ENCODE results near the gene PIM1.

DNA sequence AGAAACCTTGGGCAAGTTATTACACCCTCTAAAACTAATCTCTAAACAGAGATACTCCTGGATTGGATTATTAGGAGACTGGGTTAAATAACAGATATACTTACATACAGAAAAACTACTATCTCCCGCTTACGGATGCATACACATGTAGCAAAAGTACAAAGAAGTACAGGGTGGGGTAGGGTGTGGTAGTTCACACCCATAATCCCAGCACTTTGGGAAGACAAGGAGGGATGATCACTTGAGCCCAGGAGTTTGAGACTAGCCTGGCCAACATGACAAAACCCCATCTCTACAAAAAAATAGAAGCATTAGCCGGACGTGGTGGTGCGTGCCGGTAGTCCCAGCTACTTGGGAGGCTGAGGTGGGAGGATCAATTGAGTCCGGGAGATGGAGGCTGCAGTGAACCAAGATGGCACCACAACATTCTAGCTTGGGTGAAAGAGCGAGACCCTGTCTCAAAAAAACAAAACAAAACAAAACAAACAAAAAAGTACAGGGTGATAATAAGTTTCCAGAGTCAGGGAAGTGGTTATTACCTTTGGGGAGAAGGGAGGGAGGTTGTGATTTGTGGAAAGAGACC is 8.1 kb downstream of the PIM1 start:
- TF ChIP-seq, protein P1, sequence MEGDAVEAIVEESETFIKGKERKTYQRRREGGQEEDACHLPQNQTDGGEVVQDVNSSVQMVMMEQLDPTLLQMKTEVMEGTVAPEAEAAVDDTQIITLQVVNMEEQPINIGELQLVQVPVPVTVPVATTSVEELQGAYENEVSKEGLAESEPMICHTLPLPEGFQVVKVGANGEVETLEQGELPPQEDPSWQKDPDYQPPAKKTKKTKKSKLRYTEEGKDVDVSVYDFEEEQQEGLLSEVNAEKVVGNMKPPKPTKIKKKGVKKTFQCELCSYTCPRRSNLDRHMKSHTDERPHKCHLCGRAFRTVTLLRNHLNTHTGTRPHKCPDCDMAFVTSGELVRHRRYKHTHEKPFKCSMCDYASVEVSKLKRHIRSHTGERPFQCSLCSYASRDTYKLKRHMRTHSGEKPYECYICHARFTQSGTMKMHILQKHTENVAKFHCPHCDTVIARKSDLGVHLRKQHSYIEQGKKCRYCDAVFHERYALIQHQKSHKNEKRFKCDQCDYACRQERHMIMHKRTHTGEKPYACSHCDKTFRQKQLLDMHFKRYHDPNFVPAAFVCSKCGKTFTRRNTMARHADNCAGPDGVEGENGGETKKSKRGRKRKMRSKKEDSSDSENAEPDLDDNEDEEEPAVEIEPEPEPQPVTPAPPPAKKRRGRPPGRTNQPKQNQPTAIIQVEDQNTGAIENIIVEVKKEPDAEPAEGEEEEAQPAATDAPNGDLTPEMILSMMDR (IDR thresholded peaks at IDR 0.05; ENCODE audit: low read depth, low read length), result no peak
- TF ChIP-seq POLR2A (IDR thresholded peaks at IDR 0.05; ENCODE audit: extremely low read depth, insufficient read length), result no peak
